ENCODE data around the gene HERC2.

DNA sequence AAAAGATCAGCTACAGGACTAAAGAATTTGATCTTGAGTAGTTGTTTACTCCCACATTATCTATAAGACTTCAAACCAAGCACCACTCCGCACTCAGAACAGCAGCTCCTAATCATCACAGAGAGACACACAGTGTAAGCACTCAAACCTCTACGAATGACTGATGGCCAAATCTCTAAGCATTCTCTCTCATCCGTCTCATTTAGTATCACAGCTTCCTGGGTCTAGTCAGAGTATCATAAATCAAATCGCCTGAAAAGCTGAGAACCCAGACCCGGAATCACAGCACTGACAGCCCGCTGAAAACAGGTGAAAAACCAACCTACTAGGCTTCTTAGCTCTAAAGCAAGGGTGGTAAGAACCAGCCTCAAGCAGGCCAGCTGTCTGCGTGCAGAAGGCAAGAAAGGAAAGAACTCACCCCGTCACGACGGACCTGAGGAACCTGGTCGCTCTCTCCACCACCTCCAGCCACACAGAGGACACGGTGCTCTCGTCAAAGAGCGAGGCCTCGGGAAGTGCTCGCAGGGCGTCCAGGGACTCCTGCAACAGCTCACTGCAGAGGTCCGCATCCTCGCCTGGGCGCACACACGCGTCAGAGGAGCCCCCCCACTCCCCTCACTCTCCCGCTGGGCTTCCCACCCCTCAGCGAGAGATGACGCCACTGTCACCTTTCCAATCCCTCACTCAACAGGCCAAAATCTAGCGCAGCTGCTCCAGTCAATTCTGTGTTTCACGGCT, 47.9 kb downstream of the HERC2 start:
- TF ChIP-seq POLR2AphosphoS5 (IDR thresholded peaks at IDR 0.05): no peak
- TF ChIP-seq, protein P1, sequence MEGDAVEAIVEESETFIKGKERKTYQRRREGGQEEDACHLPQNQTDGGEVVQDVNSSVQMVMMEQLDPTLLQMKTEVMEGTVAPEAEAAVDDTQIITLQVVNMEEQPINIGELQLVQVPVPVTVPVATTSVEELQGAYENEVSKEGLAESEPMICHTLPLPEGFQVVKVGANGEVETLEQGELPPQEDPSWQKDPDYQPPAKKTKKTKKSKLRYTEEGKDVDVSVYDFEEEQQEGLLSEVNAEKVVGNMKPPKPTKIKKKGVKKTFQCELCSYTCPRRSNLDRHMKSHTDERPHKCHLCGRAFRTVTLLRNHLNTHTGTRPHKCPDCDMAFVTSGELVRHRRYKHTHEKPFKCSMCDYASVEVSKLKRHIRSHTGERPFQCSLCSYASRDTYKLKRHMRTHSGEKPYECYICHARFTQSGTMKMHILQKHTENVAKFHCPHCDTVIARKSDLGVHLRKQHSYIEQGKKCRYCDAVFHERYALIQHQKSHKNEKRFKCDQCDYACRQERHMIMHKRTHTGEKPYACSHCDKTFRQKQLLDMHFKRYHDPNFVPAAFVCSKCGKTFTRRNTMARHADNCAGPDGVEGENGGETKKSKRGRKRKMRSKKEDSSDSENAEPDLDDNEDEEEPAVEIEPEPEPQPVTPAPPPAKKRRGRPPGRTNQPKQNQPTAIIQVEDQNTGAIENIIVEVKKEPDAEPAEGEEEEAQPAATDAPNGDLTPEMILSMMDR (IDR thresholded peaks at IDR 0.05): no peak
- no peak for TF ChIP-seq POLR2A (IDR thresholded peaks at IDR 0.05)
